ENCODE data around the gene SIGLEC10.
"Not testable (repeated sequence)": the region's sequence is repeated elsewhere in the genome, so short reads cannot be mapped to it uniquely, and the experiment has no call there.

SIGLEC10 gene

DNA sequence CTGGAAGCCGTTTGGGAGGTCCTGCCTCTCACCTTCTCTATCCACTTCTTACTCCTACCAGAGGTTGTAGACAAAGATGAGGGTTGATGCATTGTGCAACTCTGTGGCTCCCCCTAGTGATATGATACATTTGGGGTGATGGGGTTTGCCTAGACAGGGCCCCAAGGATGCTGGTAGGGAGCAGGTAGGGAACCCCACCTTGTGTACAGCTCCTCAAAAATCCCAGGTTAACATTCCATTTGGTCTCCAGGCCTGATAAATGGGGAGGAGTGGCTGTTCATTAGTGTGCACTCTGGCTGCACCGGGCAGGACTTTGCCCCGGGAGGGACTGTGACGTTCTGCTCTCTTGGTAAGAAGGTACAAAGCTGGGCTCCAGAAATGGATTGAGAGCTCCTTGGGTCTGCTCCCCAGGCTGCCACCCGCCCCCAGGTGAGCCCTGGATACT lies 21.6 kb upstream of the SIGLEC10 start:
- no peak for DNase-seq (ENCODE audit: low spot score)

DNA sequence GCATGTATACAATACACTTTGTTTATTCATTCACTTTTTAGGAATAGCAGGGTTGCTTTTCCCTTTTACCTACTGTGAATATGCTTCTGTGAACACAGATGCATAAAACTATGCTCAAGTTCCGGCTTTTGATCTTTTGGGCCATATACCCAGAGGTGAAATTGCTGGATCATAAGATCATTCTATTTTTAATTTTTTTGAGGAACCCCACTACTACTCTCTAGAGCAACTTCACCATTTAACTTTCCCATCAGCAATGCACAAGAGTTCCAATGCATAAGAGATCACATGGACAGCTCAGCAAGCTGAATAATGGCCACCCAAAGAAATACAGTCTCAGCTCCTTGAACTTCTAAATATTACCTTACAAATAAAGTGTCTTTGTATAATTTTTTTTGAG lies 17.0 kb upstream of the SIGLEC10 start:
- DNase-seq (ENCODE audit: low spot score), result no peak

DNA sequence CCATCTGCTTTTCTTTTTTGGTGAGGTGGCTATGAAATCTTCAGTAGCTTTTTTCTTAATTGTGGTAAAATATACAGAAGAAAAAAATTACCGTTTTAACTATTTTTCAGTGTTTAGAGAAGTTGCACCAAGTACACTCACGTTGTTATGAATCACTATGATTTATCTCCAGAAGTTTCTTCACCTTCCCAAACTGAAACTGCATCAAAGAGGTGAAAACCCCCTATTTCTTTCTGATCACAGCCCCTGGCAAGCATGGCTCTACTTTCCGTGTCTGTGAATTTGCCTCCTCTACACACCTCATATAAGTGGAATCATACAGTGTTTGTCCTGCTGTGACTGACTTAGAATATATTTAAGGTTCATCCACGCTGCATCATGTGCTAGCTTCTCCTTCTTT lies 15.6 kb upstream of the SIGLEC10 start:
- DNase-seq (ENCODE audit: low spot score), result no peak

DNA sequence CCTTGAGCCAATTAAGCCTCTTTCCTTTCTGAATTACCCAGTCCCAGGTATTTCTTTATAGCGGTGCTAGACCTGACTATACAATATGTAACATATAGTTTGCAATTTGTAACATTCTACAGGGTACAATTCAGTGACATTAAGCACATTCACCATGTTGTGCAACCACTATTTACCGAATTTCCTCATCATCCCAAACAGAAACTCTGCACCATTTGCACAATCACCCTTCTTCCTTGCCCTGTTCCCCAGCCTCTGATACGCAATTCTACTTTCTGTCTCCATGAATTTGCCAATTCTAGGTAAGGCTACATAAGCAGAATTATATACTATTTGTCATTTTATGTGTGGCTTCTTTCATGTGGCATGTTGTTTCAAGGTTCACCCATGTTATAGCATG lies 13.7 kb upstream of the SIGLEC10 start:
- DNase-seq (ENCODE audit: low spot score), result no peak

DNA sequence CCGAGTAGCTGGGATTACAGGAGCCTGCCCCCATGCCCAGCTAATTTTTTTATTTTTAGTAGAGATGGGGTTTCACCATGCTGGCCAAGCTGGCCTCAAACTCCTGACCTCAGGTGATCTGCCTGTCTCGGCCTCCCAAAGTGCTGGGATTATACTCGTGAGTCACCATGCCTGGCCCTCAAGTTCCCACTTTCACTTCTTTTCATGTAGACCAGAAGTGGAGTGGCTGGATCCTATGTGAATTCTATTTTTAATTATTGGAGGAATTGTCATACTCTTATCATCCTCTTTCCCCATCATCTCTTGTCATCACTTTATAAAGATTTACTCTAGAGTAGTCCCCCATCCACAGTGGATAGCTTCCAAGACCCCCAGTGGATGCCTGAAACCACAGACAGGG lies 12.8 kb upstream of the SIGLEC10 start:
- no peak for DNase-seq (ENCODE audit: low spot score)

DNA sequence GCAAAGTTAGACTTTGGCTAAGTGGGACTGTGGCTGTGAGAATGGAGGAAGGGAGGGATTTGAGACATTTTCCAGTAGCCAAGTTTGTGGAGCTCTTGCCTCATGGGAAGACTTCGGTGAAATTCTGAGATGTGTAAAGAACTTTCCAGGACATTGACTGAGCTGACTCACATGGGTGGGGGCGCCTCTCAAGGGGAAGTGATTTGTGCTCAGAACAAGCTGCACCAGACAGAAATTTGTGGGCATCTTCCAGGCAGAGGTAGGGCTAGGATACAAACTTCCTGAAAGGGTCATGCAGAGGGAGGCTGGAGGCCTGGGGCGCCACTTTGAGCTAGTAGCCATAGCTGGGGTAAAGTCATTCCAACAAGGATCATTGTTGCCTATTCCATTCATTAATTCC lies 9.8 kb upstream of the SIGLEC10 start:
- no peak for DNase-seq (ENCODE audit: low spot score)

DNA sequence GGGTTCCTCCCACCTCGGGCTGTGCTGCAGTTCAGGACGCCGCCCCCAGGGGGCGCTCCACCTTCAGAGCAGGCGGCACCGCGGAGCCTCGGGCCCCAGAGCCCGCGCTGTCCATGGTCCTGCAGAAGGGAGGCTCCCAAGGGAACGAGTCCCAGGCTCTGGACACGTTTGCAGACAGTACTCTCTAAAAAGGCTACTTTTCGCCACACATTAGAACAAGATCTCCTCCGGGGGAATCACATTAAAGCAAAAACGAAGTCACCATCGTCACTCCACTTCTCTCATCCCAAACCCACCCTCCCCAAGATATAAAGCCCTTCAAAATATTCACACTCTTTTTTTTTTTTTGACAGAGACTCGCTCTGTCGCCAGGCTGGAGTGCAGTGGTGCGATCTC lies 4.6 kb upstream of the SIGLEC10 start:
- DNase-seq (ENCODE audit: low spot score), result peak; percentile 82

DNA sequence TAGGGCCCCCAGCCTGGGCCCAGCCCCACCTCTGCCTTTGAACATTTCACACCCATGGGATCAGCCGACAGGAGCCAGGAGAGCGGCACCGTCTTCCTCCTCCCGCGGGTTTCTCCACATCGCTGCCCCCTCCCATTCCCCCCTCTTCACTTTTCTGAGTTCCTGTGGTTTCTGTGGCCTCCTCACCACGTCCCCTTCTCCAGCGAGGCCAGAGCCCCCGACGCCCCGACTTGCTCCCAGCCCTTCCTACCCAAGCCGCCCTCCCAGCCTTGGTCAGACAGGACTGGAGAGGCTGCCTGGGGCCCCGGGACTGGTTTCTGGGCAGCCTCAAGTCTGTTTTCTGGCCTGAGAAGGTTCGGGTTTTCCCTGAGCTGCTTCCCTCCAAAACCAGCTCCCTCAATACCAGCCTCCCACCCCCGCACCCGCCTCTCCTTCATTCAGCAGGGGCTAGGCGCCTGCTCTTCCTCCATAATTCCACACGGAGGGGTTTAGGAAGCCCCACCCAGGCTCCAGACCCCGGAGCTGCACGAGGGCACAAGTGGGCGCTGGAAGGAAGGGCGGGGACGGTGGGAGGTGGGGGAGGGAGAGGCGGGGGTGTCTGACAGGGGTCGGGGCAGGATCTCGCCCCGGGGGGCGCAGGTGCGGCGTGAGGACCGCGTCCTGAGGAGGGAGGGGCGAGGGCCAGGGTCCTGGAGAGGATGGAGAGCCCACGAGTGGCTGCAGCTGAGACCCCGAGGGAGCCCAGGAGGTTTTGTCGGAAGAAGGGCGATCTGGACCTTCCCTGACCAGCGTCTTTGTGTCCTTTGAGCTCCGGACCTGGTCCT lies 4.0 kb upstream of the SIGLEC10 start:
- DNase-seq (ENCODE audit: low spot score), result no peak

DNA sequence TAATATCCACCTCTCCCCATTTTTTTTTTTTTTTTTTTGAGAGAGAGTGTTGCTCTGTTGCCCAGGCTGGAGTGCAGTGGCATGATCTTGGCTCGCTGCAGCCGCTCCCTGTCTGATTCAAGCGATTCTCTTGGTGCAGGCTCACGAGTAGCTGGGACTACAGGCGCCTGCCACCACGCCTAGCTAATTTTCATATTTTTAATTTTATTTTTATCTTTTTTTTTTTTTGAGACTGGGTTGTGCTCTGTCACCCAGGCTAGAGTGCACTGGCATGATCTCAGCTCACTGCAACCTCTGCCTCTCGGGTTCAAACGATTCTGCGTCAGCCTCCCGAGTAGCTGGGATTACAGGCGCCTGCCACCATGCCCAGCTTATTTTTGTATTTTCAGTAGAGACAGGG lies 3.1 kb upstream of the SIGLEC10 start:
- DNase-seq (ENCODE audit: low spot score), result not testable (repeated sequence)

DNA sequence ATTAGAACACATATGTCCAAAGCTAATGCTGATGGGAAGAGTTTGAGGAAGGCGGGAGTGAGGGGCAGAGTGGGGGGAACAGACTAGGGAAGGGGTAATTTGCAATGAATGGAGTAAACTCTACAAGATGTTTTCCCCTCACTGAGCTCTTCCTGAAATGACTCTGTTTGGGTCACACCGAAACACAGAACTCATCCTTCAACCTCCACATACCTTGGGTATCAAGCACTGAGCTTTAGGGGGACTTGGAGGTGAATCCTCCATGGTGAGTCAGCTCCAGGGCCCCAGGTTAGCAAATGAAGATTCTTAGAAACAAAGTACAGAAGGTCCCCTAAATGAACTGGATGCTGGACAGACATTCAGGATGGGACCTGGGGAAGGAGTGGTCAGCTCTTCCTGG lies 1.3 kb upstream of the SIGLEC10 start:
- DNase-seq (ENCODE audit: low spot score), result no peak

DNA sequence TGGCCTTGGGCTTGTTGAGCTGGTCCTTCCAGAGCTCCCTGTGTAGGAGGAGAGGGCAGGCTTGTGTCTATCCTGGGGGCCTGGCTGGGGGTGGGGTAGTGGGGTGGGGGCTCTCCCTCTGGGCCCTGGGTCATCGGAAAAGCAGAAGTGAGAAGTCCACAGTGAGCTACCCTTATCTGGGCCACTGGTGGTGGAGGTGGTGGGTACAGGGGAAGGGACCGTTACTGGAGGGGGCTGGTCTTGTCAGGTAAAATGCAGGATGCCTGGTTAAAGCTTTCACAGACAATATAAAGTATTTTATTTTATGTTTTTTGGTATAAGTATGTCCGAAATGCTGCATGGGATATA lies 342 bp upstream of the SIGLEC10 start:
- DNase-seq (ENCODE audit: low spot score), result no peak

DNA sequence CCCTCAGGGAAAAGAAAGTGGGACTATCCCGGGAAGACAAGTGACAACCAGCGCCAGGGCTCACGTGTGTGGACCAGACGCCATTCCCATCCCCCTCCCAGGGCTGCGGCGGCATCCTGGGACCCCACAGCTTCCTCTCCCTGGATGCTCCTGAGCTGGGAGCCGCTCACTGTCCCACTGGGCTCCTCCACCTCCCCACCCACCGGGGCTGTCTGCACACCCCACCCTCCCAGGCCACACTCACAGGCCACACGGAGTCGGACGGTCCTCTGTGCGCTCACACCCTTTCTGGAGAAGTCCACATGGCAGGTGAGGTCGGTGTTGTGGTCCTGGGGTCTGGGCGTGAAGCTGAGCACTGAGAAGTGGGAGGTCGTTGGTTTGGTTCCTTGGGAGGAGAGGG lies 1.0 kb downstream of the SIGLEC10 start:
- not testable (repeated sequence) for DNase-seq (ENCODE audit: low spot score)

DNA sequence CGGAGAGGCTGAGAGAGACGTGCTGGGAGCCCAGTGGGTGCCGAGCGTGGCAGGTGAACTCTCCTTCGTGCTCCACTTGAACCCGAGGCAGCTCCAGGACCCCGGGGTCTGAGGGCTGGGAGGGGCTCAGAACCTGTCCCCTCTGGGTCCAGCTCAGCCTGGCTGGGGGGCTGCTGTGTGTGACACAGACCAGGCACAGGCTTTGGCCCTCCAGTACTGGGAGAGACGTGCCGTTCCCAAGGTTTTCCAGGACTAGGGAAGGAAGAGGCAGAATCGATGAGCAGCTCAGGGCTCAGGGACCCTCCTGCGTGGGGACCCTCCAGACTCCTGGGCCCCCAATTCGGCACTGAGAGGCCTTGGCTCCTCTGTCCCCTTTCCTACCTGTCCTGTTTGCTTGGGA lies 2.3 kb downstream of the SIGLEC10 start:
- DNase-seq (ENCODE audit: low spot score), result no peak

DNA sequence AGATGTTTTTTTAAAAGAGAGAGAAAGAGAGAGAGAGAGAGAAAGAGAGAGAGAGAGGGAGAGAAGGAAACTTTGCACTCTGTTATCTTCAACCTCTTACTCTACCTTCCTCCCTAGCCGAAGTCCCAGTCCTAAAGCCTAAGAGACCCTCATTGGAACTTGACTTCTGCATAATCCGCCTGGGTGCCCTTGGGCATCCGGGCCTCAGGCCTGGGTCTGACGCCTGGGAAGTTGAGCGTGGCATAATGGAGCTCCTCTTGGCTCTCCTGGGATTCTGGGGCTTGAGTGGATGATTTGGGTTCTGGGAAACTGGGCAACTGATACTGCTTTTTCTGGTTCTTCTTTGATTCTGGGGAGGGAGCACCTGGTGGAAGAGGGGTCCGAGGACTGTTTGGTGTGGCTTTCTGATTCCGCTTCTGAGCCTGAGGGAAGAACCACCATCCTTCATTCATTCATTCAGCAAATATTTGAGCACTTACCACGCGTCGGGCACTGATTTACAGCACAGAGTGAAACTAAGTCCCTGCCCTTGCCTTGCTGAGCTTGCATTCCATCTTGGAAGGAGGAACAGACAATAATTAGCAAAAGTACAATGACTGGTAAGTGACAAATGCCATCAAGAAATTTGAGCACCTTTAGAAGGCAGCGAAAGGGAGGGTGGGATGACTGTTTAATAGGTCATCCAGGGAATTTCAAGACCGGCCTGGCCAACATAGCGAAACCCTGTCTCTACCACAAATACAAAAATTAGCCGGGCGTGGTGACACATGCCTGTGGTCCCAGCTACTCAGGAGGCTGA lies 6.3 kb downstream of the SIGLEC10 start:
- DNase-seq (ENCODE audit: low spot score), result no peak

DNA sequence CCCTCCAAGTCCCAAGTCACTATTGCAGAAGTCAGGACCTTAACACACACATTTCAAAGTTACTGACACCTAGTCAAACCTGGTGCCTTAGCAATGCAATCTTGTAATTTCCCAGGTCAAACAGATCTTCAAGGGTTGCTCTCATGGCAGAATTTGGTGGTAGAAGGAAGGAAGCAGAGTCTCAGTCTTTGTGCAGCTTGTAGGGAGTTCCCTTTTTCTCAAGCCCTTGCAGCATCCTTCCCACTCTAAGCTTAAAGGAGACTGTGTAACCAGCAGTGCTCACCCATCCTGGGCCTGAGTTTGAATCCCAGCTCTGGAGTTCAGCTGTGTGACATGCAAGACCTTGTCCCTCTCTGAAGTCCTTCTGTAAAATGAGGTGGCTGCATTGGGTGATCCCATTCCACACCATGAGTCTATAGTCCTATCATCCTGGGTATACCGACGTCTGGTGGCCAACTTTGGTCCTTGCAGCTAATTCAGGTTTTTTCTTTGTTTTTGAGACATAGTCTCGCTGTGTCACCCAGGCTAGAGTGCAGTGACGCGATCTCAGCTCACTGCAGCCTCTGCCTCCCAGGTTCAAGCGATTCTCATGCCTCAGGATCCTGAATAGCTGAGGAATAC lies 9.8 kb downstream of the SIGLEC10 start:
- DNase-seq (ENCODE audit: low spot score), result no peak

DNA sequence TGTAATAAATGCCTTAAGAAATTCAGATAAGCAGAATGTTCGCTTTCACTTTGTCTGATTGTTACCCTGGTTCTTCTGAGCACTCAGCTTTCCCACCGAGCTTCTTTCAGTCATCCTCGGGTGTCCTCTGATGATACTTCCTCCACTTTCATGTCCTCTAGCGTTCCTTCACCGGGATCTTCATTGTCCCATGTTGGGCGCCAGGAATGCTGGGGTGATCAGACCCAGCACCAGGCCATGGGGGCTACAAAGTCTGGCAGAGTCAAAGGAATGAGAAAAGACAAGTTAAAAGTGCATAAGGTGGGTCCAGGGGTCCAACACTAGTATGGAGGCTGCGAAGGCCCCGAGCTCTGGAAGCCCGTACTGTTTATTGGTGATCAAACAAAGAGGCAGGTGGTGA lies 15.3 kb downstream of the SIGLEC10 start:
- no peak for DNase-seq (ENCODE audit: low spot score)

DNA sequence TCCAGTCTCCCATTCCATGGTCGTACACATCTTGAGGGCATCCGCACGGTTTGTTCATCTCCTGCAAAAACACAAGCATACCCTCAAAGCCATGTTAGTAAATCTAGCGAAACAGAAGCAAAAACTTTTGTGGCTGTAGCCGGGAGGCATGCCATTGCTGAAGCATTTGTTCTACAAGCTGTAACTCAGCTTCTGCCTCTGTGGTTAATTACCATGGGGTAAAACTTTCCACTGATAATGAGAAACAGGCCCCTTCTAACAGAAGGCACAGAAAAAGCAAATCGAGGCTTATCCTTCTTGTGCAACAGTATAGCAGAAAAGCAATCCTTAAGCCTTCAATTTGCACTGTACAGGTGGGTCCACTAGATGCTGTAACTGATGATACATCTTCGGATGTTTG lies 17.5 kb downstream of the SIGLEC10 start:
- DNase-seq (ENCODE audit: low spot score), result not testable (repeated sequence)

DNA sequence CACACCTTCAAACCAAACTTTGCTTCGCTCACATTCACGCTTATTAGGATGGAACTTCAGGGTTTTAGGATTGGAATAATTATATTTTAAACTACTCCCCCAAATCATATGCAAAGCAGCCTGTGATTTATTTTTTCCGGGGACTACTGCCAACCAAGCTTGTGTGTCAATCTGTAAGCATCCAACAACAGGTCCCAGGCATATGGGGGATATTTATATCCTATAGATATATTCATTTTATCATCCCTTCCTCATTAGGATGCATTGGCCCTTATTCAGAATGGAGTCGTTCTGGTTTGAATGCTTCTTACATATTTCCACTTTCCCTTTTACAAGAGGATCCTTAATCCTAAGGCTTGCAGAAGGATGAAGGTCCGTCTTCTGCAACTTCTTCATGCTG lies 18.2 kb downstream of the SIGLEC10 start:
- no peak for DNase-seq (ENCODE audit: low spot score)

DNA sequence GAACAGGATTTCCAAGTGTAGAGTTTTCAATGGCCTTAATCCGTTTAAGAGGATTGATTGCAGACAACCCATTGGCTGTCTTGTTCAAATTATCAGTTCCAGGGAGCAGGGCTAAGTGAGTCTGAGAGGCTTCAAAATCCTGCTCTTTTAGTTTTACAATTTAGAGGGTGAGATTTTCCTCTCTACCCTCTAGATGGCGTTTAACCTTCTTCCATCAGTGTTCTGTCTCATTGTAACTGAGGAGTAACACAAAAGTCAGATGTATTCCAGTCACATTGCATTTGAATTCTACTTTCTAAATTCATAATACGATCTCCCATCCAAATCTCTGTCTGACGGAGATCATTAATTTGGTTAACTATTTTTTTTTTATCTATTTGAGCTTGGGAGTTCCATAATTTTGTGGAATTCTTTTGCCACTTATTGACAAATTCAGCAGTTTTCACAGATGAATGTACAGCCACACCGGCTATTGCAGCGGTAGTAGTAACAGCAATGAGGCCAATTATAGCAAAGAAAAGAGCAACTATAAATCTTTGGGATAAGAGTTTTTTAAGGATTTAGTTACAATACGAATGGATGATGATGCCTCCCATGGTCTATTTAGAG lies 19.2 kb downstream of the SIGLEC10 start:
- no peak for DNase-seq (ENCODE audit: low spot score)

DNA sequence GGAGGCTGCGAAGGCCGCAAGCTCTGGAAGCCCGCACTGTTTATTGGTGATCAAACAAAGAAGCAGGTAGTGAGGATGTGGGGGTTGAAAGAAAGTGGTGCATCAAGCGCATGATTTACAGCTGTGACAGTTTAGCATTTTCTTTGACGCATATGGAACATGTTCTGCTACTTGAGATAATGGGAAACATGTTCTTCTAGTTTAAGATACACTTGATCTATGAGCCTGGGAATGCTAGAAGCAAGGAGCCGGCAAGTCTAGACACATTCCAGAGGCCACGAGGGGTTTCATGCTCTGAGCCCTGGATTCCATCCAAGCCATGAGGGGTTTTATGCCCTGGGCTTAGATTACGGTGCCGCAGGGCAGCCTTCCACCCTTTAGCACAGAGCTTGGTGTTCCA lies 20.0 kb downstream of the SIGLEC10 start:
- DNase-seq (ENCODE audit: low spot score), result not testable (repeated sequence)

DNA sequence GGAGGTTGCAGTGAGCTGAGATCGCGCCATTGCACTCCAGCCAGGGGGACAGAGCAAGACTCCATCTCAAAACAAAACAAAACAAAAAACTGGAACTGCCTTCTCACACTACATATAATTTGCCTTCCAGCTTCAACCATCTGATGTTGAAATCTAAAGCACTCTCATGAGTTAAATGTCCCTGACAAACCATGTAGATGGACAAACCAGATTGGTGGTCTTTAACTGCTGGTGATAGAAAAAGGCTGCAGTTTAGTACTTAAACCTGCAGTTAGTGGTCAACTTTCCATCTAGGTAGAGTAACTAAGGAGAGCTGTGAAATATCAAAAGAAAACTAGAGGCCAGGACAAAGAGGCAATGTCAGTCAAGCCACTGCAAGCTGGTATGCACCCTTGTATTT lies 21.3 kb downstream of the SIGLEC10 start:
- DNase-seq (ENCODE audit: low spot score), result no peak

DNA sequence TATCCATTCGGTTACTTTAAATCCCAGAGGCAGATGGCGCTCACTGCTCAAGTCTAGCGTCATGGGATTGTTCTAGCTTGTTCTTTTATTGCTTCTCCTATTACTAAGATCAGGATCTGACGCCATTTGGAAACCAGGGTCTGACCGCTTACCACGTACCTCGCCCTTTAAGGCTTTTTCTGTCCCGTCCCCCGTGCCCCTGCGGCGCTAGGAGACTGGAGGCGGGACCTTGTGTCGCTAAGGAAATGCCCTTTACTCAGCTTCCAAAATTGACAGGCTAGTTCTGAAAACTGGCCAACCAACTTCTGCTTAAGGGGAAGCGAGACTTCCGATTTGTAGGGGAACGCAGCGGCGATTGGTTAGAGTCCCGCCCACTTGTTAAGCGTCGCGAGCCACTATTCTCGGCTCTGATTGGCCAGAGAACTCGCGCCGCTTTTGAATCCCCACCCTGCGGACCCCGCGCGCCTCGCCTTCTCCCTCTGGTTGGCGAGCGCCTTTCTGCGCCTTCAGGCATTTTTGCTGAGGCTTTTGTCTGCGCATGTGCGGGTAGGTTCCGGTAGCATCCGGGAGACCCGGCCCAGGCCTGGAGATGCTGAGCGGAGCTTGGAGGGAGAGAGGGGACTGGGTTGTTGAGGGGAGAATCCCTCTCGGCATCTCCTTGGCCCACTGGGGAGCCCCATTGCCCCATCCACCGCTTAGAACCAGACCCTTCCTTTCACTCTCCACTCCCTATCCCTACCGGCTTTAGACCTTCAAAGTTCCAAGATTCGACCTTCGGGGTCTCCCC lies 23.2 kb downstream of the SIGLEC10 start:
- peak; percentile 93 for DNase-seq (ENCODE audit: low spot score)
